ENCODE measurements around the gene RPL14.
A peak's percentile ranks its signal among the peaks of the same experiment; 100 is the strongest.

The RPL14 gene

DNA sequence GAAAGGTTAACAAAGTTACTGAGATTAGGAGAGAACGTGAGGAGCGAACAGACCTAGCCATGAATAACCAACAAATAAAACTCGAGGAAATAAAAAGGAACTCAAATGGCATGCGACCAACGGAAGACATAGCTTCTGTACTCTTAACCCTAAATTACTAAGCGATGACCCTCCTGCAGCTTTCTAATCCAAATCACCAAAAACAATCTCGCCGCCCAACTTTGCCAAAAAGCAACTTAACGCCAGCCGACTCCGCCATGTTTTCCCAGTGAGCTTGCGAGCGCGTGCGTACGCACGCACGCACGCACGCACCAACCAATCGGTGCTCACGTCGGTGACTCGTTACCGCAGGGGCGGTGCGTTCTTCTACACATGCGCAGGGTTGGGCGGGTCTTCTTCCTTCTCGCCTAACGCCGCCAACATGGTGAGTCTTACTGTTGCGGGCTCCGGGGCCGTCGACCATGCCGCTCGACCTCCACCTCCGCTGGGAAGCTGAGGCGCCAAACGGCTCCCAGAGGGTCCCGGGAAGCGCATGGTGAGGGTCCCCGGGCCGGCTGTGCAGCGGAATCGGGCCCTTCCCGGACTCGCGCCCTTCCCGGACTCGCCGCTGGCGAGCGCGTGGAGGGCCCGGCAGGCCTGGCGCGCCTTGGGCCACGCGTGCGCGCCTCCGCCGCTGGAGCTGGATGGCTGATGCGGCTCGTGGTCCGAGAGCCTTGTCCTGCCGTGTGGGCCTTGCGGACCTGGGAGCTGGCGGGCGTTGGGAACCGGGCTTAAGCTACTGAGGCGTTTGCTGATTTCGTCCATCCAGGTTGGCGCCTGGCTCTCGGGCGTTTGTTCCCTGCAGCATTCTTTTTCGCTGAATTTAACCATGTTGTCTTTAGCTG, at the start of gene RPL14:
Gene RPL14 (plus strand): TSS at position 400 of the 884 bp plus-strand sequence. CDS start 133 bp downstream, at position 533.
- Mint-ChIP-seq H3K36me3 (ENCODE audit: low read depth) (peaks cover 37% of the 10 kb centered on the region), H3K9me3 (no peaks in the 10 kb centered on the region), H3K27ac (peak within 1 kb of the TSS; percentile 90), H3K27me3 (ENCODE audit: low read depth, poor library complexity) (peaks cover 10% of the 10 kb centered on the region), H3K4me1 (peaks cover 49% of the 10 kb centered on the region), H3K4me3 (peak within 1 kb of the TSS; percentile 94)
- TF ChIP-seq, protein P1, sequence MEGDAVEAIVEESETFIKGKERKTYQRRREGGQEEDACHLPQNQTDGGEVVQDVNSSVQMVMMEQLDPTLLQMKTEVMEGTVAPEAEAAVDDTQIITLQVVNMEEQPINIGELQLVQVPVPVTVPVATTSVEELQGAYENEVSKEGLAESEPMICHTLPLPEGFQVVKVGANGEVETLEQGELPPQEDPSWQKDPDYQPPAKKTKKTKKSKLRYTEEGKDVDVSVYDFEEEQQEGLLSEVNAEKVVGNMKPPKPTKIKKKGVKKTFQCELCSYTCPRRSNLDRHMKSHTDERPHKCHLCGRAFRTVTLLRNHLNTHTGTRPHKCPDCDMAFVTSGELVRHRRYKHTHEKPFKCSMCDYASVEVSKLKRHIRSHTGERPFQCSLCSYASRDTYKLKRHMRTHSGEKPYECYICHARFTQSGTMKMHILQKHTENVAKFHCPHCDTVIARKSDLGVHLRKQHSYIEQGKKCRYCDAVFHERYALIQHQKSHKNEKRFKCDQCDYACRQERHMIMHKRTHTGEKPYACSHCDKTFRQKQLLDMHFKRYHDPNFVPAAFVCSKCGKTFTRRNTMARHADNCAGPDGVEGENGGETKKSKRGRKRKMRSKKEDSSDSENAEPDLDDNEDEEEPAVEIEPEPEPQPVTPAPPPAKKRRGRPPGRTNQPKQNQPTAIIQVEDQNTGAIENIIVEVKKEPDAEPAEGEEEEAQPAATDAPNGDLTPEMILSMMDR (IDR thresholded peaks at IDR 0.05), result no peak
- DNase-seq, result peak; percentile 94

DNA sequence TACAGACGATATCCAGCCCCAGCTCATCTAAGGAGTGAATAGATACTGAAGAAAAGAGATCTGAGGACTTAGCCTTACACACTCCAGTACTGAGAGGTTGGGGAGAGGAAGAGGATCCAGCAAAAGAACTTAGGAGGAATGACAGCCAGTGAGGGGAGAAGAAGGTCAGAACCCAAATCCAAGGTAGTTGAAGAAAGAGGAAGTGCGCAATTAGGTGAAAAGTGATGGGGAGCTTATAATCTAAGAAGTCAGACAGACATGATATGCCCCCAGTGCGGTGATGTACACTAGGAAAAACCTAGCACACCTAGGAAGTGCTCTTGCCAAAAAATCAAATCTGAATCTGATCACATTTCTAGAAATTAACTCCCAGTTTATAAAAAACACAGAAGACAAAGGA, 49.5 kb upstream of the RPL14 start:
- peaks cover 7% of the 10 kb centered on the region for H3K27me3 Mint-ChIP-seq (ENCODE audit: low read depth, poor library complexity)
- H3K4me1 Mint-ChIP-seq, result no peaks in the 10 kb centered on the region
- H3K27ac Mint-ChIP-seq, result no peak overlapping the region
- no peak overlapping the region for H3K4me3 Mint-ChIP-seq
- TF ChIP-seq, protein P1 (IDR thresholded peaks at IDR 0.05), result no peak
- no peak for DNase-seq
- H3K36me3 Mint-ChIP-seq (ENCODE audit: low read depth), result no peaks in the 10 kb centered on the region
- no peaks in the 10 kb centered on the region for H3K9me3 Mint-ChIP-seq

DNA sequence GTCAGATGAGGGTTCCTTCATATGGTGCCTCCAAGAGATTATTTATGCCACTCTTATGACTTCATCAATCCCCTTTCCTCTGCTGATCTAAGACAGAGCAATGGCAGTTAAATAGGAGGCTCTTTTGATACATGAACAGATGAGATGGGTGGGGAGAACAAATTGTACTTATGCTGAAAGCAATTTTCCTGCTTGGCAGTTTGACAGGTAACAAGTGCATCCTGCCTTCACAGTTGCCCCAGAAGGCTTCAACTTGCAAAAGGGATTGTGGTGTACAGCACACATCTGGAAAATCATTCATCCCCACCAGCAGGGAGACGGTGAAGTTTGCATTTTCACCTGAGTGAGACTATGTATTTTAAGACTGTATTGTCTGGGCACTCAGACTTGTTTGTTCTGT, 42.9 kb upstream of the RPL14 start:
- Mint-ChIP-seq H3K4me3 (no peak overlapping the region), H3K9me3 (no peaks in the 10 kb centered on the region), H3K27me3 (ENCODE audit: low read depth, poor library complexity) (peaks cover 16% of the 10 kb centered on the region), H3K4me1 (no peaks in the 10 kb centered on the region), H3K27ac (no peak overlapping the region), H3K36me3 (ENCODE audit: low read depth) (no peaks in the 10 kb centered on the region)
- TF ChIP-seq, protein P1 (IDR thresholded peaks at IDR 0.05), result no peak
- DNase-seq, result no peak

DNA sequence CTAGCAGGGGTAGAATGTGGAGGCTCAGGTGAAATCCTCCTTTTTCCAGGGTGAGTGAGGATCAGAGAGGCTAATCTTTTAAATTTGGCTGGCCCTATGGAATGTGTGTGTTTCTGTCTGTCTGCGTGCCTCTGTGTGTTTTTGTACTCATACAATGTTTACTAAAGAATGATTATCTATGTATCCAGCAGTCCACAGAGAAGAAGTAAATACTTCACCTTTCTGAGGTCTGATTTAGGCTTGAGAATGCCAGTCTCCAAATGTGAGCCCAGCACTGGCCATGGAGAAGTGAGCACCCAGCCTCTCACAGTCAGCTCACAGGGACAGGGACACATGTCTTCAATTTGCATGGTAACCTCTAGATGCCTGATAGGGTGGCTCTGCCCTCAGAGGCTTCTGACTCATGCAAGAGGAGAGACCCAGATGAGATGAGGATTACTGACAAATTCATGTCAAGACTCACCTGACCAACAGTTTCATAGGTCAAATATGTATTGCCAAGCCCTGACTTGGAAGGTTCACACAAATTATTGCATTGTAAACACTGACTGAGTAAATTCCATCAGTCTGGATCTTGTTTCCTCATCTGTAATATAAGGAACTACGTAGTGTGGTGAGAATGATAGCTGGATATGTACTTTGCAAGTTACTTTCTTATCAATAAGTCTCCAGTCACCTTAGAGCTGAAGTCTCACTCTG, 39.1 kb upstream of the RPL14 start:
- Mint-ChIP-seq H3K9me3 (no peaks in the 10 kb centered on the region), H3K4me3 (no peak overlapping the region), H3K27ac (no peak overlapping the region), H3K27me3 (ENCODE audit: low read depth, poor library complexity) (peaks cover 15% of the 10 kb centered on the region), H3K36me3 (ENCODE audit: low read depth) (no peaks in the 10 kb centered on the region), H3K4me1 (no peaks in the 10 kb centered on the region)
- TF ChIP-seq, protein P1 (IDR thresholded peaks at IDR 0.05), result no peak
- no peak for DNase-seq

DNA sequence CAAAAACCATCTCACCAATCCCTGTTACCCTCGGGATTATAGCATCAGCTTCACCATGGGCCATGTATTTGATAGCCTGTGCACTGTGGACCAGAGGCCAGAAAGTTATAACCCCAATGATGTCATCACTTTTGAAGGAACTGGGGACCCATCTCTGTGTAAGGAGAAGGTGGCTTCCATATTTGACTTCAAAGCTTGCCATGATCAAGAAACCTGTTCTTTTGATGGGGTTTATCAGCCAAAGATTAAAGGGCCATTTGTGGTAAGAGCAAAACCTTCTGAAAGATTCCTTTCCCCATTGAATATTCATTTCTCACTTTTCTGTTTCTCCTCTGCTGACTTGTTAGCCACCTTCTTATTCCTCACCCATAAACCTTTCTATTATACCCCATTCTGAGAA, 34.3 kb upstream of the RPL14 start:
- Mint-ChIP-seq H3K4me3 (no peak overlapping the region), H3K9me3 (no peaks in the 10 kb centered on the region), H3K36me3 (ENCODE audit: low read depth) (no peaks in the 10 kb centered on the region), H3K27me3 (ENCODE audit: low read depth, poor library complexity) (peaks cover 10% of the 10 kb centered on the region), H3K27ac (no peak overlapping the region), H3K4me1 (no peaks in the 10 kb centered on the region)
- TF ChIP-seq, protein P1 (IDR thresholded peaks at IDR 0.05), result no peak
- no peak for DNase-seq

All from nephron progenitor cell (in vitro differentiated cells).